Measurements from ENCODE around the gene TCHHL1.

TCHHL1 gene

GRCh38 chr1:152089014-152089674 lies at the start of gene TCHHL1:
Gene TCHHL1 (minus strand): TSS chr1:152089064. CDS start chr1:152088143, 921 bp downstream.
- no peak for DNase-seq

GRCh38 chr1:152137215-152137614 lies 48.4 kb upstream of the TCHHL1 start:
- no peak for DNase-seq

- DNase-seq: no peak
Observed at GRCh38 chr1:152130186-152130585, 41.3 kb upstream of the TCHHL1 start.

GRCh38 chr1:152127673-152128072 lies 38.8 kb upstream of the TCHHL1 start:
- no peak for DNase-seq

- DNase-seq: no peak
Observed at GRCh38 chr1:152125834-152126443, 37.1 kb upstream of the TCHHL1 start.

GRCh38 chr1:152118915-152119314 lies 30.1 kb upstream of the TCHHL1 start:
- no peak for DNase-seq

GRCh38 chr1:152115344-152115743 lies 26.5 kb upstream of the TCHHL1 start, which contains the start of gene TCHH:
Gene TCHH (minus strand): TSS chr1:152115444. CDS start chr1:152114080, 1,364 bp downstream.
- DNase-seq: no peak

- DNase-seq: no peak
Observed at GRCh38 chr1:152112885-152113432, 24.1 kb upstream of the TCHHL1 start.

GRCh38 chr1:152112101-152112884 lies 23.4 kb upstream of the TCHHL1 start:
- no peak for DNase-seq

- peak; percentile 31 for DNase-seq
Observed at GRCh38 chr1:152111515-152111968, 22.7 kb upstream of the TCHHL1 start.

- DNase-seq: peak; percentile 47
Observed at GRCh38 chr1:152110860-152111514, 22.1 kb upstream of the TCHHL1 start.

- no peak for DNase-seq
Observed at GRCh38 chr1:152110365-152110859, 21.5 kb upstream of the TCHHL1 start.

GRCh38 chr1:152109998-152110294 lies 21.1 kb upstream of the TCHHL1 start:
- no peak for DNase-seq

- no peak for DNase-seq
Observed at GRCh38 chr1:152109231-152109997, 20.6 kb upstream of the TCHHL1 start.

- no peak for DNase-seq
Observed at GRCh38 chr1:152108882-152109222, 20.0 kb upstream of the TCHHL1 start.

GRCh38 chr1:152107984-152108881 lies 19.4 kb upstream of the TCHHL1 start:
- DNase-seq: no peak

- no peak for DNase-seq
Observed at GRCh38 chr1:152107031-152107983, 18.4 kb upstream of the TCHHL1 start.

GRCh38 chr1:152104854-152105253 lies 16.0 kb upstream of the TCHHL1 start:
- no peak for DNase-seq

GRCh38 chr1:152096931-152097330 lies 8.1 kb upstream of the TCHHL1 start:
- DNase-seq: no peak

- DNase-seq: peak; percentile 25
Observed at GRCh38 chr1:152086760-152087159, 2.1 kb downstream of the TCHHL1 start.

Measured in GF-D8 (cell line).